AG04449 (cell line): ENCODE data around the gene SRCAP.
A peak's percentile ranks its signal among the peaks of the same experiment; 100 is the strongest.

Experiments
- CTCF ChIA-PET: fragments of 350-600 bp; formaldehyde crosslinking; extraction: SDS; loops from one replicate; lab custom pipeline; 2021; ENCODE audit warnings: antibody characterized with exemption; lab: Yijun Ruan, JAX
- POLR2A ChIA-PET: fragments of 400-600, 350-600 bp; formaldehyde crosslinking; extraction: SDS; loops from one replicate; lab custom pipeline; 2020; ENCODE audit warnings: antibody characterized with exemption, inconsistent platforms; lab: Yijun Ruan, JAX
- DNase-seq: peaks from one replicate; pipeline ENCODE4 v3.0.0-alpha.2; 2010; ENCODE audit warnings: low read depth, low spot score
- H3K4me3 ChIP-seq: 2 replicates; pipeline ENCODE4 v1.5.1; 2011; ENCODE audit warnings: low read depth, mild to moderate bottlenecking, control low read depth, low read length
- TF ChIP-seq, protein P1 (sequence below): IDR thresholded peaks from one replicate; pipeline ENCODE4 v1.5.1; 2011; ENCODE audit warnings: mild to moderate bottlenecking, moderate library complexity, low read length, control low read depth, inconsistent platforms; ENCODE audit not compliant: insufficient read depth; ENCODE audit errors: missing control alignments

Gene SRCAP

DNA sequence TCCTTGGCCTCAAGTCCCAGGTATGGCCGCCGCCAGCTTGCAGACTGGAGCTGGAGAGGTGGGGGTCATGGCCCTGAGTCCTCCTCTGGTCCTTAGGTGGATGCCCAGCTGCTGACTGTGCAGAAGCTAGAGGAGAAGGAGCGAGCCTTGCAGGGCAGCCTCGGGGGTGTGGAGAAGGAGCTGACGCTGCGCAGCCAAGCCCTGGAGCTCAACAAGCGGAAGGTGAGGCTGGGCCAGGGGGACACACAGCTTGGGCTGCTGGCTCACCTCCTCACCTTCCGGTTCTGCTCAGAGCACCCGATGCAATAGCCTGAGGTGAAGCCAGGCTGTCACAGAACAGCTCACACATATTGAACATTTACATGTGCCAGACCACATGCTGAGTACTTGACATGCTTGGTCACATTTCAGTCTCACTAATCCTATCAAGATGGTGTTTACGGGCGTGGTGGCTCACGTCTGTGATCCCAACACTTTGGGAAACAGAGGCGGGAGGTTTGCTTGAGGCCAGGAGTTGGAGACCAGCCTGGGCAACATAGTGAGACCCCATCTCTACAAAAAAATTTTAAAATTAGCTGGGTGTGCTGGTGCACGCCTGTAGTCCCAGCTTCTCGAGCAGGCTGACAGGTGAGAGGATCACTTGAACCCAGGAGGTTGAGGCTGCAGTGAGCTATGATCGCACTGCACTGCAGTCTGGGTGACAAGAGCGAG, 70.6 kb downstream of the SRCAP start:
- ChIA-PET POLR2A (no interaction called here), CTCF (interaction anchor here (0.7 to 1.0 kb wide), 2 partner anchors 10 to 25 kb away, joined by 3 read pairs; no protein-coding TSS in a partner anchor)
- TF ChIP-seq, protein P1, sequence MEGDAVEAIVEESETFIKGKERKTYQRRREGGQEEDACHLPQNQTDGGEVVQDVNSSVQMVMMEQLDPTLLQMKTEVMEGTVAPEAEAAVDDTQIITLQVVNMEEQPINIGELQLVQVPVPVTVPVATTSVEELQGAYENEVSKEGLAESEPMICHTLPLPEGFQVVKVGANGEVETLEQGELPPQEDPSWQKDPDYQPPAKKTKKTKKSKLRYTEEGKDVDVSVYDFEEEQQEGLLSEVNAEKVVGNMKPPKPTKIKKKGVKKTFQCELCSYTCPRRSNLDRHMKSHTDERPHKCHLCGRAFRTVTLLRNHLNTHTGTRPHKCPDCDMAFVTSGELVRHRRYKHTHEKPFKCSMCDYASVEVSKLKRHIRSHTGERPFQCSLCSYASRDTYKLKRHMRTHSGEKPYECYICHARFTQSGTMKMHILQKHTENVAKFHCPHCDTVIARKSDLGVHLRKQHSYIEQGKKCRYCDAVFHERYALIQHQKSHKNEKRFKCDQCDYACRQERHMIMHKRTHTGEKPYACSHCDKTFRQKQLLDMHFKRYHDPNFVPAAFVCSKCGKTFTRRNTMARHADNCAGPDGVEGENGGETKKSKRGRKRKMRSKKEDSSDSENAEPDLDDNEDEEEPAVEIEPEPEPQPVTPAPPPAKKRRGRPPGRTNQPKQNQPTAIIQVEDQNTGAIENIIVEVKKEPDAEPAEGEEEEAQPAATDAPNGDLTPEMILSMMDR: no peak
- DNase-seq: no peak
- H3K4me3 ChIP-seq: no peak overlapping the region

DNA sequence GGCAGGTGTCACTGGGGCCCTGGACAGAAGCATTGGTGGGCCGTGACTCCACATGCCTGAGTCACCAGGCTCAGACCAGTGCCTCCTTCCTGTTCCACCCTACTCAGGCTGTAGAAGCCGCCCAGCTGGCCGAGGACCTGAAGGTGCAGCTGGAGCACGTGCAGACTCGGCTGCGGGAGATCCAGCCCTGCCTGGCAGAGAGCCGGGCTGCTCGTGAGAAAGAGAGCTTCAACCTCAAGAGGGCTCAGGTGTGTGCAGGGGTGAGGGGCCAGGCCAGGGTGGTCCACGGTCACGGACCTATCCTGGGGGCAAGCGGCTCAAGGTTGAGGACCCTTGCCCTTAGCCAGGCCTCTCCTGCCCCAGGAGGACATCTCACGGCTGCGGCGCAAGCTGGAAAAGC, 72.8 kb downstream of the SRCAP start:
- CTCF ChIA-PET: no interaction called here
- TF ChIP-seq, protein P1: no peak
- H3K4me3 ChIP-seq: no peak overlapping the region
- POLR2A ChIA-PET: no interaction called here
- no peak for DNase-seq

DNA sequence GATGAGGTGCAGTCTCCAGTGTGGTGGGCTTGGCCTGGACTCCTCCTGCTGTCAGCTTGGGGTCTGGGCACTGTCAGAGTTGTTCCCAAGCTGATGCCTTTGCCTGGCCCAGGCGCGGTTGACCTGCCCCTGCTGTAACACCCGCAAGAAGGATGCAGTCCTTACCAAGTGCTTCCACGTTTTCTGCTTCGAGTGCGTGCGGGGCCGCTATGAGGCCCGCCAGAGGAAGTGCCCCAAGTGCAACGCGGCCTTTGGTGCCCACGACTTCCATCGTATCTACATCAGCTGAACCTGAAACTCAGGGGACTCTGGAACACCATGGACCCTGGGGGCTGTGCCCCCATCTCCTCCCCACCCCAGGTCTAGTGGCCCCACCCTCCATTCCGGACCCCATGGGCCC, 74.9 kb downstream of the SRCAP start:
- DNase-seq: no peak
- no peak overlapping the region for H3K4me3 ChIP-seq
- TF ChIP-seq, protein P1: no peak
- ChIA-PET POLR2A (interaction anchor here (1.9 kb wide), 1 partner anchor 14 kb away, joined by 8 read pairs; no protein-coding TSS in a partner anchor), CTCF (interaction anchor here (1.2 to 2.2 kb wide), 3 partner anchors 9 to 128 kb away, joined by 3 to 11 read pairs (median 6); no protein-coding TSS in a partner anchor)

DNA sequence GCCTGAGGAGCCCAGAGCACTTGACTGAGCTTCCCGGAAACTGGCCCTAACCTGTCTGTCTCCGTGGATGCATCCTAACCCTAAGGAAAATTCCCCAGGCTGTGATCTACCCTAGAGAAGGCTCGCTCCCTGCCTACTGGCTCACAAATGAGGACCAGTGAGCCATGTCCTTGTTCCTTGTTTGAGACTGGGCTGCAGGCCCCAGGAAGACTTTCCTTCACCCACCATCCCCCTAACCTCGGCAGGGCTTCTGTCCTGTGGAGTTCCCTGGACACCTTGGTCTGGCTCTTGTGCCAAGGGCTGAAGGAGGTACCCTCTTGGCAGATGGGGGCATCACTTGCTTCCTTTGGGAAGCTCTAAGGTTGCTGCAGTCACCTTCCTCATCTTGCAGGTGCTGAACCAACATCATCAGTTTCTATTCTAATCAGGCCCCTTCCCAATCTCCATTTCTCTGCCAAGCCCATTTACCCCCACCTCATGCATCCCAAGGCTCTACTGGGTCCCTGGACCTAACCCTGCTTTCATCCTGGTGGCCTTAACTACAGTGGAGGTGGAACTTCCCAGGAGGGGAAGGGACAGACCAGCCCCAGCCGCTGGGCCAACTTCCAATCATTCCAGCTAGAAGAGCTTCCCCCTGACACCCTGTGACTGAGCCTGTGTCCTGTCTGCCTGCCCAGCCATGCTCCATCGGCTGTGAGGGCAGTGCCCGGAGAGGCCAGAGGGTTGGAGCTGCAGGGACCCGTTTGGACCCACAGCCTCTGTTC, 75.6 kb downstream of the SRCAP start:
- peak overlapping the region; percentile 75 for H3K4me3 ChIP-seq
- TF ChIP-seq, protein P1: no peak
- DNase-seq: no peak
- CTCF ChIA-PET: interaction anchor here (1.2 to 2.2 kb wide), 3 partner anchors 10 to 128 kb away, joined by 3 to 11 read pairs (median 6); no protein-coding TSS in a partner anchor
- POLR2A ChIA-PET: interaction anchor here (1.0 to 1.9 kb wide), 7 partner anchors 10 to 149 kb away, joined by 3 to 10 read pairs (median 4); partner anchors contain the start of genes CTF1, FBXL19 and PHKG2

DNA sequence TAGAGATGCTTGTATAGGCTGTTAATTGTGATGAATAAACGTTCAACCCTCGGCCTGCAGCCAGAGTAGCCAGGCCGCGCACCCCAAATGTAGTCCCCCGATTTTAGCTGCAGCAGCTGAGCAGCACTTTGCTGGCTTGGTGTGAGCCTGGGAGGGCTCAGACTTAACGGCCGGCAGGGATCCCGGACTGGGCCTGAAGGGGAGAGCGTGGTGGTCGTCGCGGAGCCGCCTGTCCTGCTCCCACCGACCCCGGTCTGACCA, 76.1 kb downstream of the SRCAP start:
- POLR2A ChIA-PET: interaction anchor here (1.0 to 1.9 kb wide), 7 partner anchors 11 to 149 kb away, joined by 3 to 10 read pairs (median 4); partner anchors contain the start of genes CTF1, FBXL19 and PHKG2
- no peak for DNase-seq
- TF ChIP-seq, protein P1: no peak
- H3K4me3 ChIP-seq: peak overlapping the region; percentile 75
- CTCF ChIA-PET: interaction anchor here (1.5 to 2.2 kb wide), 2 partner anchors 11 to 127 kb away, joined by 6 to 11 read pairs; no protein-coding TSS in a partner anchor
